ENCODE results near the gene LRRC52.

The LRRC52 gene

DNA sequence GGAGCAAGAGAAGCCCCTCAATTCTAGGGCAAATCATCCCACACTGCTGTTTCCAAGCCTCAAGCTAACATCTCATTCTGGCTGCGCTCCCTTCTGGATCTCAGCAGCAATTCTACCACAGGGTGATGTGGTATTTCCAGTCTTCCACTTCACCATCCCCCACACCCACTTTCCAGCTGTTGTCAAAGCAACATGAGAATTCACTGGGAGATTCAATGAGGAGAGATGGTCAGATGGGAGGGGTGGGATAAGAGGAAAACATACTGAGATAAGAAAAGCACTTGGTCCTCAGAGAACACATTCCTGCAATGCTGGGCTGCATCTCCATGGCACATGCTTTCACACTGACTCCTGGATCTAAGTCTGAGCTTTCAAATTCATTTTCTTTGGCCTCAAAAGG lies 47.3 kb upstream of the LRRC52 start:
- no peaks in the 10 kb centered on the region for H3K79me2 ChIP-seq (ENCODE audit: low read length)
- no peak overlapping the region for H2AFZ ChIP-seq (ENCODE audit: low read depth, low read length)
- no peaks in the 10 kb centered on the region for H3K9me3 ChIP-seq (ENCODE audit: insufficient read depth, low read length)
- H3K4me3 ChIP-seq (ENCODE audit: low read length) = no peak overlapping the region
- no peaks in the 10 kb centered on the region for H3K4me1 ChIP-seq (ENCODE audit: low read length)
- H3K27ac ChIP-seq (ENCODE audit: low read length) = no peak overlapping the region
- TF ChIP-seq CTCF (IDR thresholded peaks at IDR 0.05; ENCODE audit: low read depth, low read length) (no peak), EZH2phosphoT487 (IDR thresholded peaks at IDR 0.05; ENCODE audit: low read depth) (no peak)
- no peaks in the 10 kb centered on the region for H4K20me1 ChIP-seq (ENCODE audit: insufficient read depth, low read length)
- no peaks in the 10 kb centered on the region for H3K36me3 ChIP-seq (replicated peaks; ENCODE audit: low read depth, low read length)
- H3K27me3 ChIP-seq (ENCODE audit: low read depth, low read length) = peaks cover 72% of the 10 kb centered on the region
- H3K4me2 ChIP-seq (ENCODE audit: low read length) = no peak overlapping the region
- H3K9ac ChIP-seq (ENCODE audit: low read length) = no peak overlapping the region

GRCh38 chr1:165497069-165498013 lies 46.5 kb upstream of the LRRC52 start:
- Histone ChIP-seq H3K4me2 (ENCODE audit: low read length) (no peak overlapping the region), H3K4me1 (ENCODE audit: low read length) (no peaks in the 10 kb centered on the region), H3K9ac (ENCODE audit: low read length) (no peak overlapping the region), H3K27me3 (ENCODE audit: low read depth, low read length) (peaks cover 73% of the 10 kb centered on the region), H3K4me3 (ENCODE audit: low read length) (no peak overlapping the region), H3K27ac (ENCODE audit: low read length) (no peak overlapping the region), H3K9me3 (ENCODE audit: insufficient read depth, low read length) (no peaks in the 10 kb centered on the region), H4K20me1 (ENCODE audit: insufficient read depth, low read length) (no peaks in the 10 kb centered on the region), H2AFZ (ENCODE audit: low read depth, low read length) (no peak overlapping the region), H3K36me3 (replicated peaks; ENCODE audit: low read depth, low read length) (no peaks in the 10 kb centered on the region), H3K79me2 (ENCODE audit: low read length) (no peaks in the 10 kb centered on the region)
- no peak for TF ChIP-seq CTCF (IDR thresholded peaks at IDR 0.05; ENCODE audit: low read depth, low read length)
- no peak for TF ChIP-seq EZH2phosphoT487 (IDR thresholded peaks at IDR 0.05; ENCODE audit: low read depth)

- no peak overlapping the region for H2AFZ ChIP-seq (ENCODE audit: low read depth, low read length)
- peaks cover 61% of the 10 kb centered on the region for H3K27me3 ChIP-seq (ENCODE audit: low read depth, low read length)
- no peaks in the 10 kb centered on the region for H3K79me2 ChIP-seq (ENCODE audit: low read length)
- H3K9ac ChIP-seq (ENCODE audit: low read length) = no peak overlapping the region
- no peaks in the 10 kb centered on the region for H4K20me1 ChIP-seq (ENCODE audit: insufficient read depth, low read length)
- no peak overlapping the region for H3K27ac ChIP-seq (ENCODE audit: low read length)
- H3K4me3 ChIP-seq (ENCODE audit: low read length) = no peak overlapping the region
- H3K4me2 ChIP-seq (ENCODE audit: low read length) = no peak overlapping the region
- H3K4me1 ChIP-seq (ENCODE audit: low read length) = no peaks in the 10 kb centered on the region
- no peaks in the 10 kb centered on the region for H3K9me3 ChIP-seq (ENCODE audit: insufficient read depth, low read length)
- no peak for TF ChIP-seq EZH2phosphoT487 (IDR thresholded peaks at IDR 0.05; ENCODE audit: low read depth)
- TF ChIP-seq CTCF (IDR thresholded peaks at IDR 0.05; ENCODE audit: low read depth, low read length) = no peak
- H3K36me3 ChIP-seq (replicated peaks; ENCODE audit: low read depth, low read length) = no peaks in the 10 kb centered on the region
Measured at GRCh38 chr1:165501330-165501969, 42.4 kb upstream of the LRRC52 start.

DNA sequence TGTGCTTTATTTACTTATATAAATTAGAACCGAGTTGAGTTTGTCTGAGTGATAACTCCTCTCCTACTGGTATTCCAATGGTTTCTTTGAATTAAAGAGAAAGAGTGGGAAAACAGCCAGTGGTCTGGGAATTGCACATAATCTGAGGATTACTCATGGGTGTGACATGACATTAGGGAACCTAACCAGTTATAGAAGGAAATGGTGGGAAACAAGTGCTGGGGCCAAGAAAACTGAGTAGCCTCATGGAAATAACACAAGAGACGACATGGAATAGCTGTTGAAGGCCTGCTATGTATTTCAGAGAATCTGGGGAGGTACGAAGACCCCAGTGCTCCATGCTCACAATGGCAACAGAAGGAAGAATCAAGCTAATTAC lies 41.8 kb upstream of the LRRC52 start:
- peaks cover 58% of the 10 kb centered on the region for H3K27me3 ChIP-seq (ENCODE audit: low read depth, low read length)
- H3K4me3 ChIP-seq (ENCODE audit: low read length) = no peak overlapping the region
- no peak overlapping the region for H2AFZ ChIP-seq (ENCODE audit: low read depth, low read length)
- H3K9ac ChIP-seq (ENCODE audit: low read length) = no peak overlapping the region
- no peaks in the 10 kb centered on the region for H3K9me3 ChIP-seq (ENCODE audit: insufficient read depth, low read length)
- H3K4me1 ChIP-seq (ENCODE audit: low read length) = no peaks in the 10 kb centered on the region
- H3K27ac ChIP-seq (ENCODE audit: low read length) = no peak overlapping the region
- H4K20me1 ChIP-seq (ENCODE audit: insufficient read depth, low read length) = no peaks in the 10 kb centered on the region
- no peak for TF ChIP-seq CTCF (IDR thresholded peaks at IDR 0.05; ENCODE audit: low read depth, low read length)
- TF ChIP-seq EZH2phosphoT487 (IDR thresholded peaks at IDR 0.05; ENCODE audit: low read depth) = no peak
- no peaks in the 10 kb centered on the region for H3K36me3 ChIP-seq (replicated peaks; ENCODE audit: low read depth, low read length)
- no peak overlapping the region for H3K4me2 ChIP-seq (ENCODE audit: low read length)
- no peaks in the 10 kb centered on the region for H3K79me2 ChIP-seq (ENCODE audit: low read length)
